NCI-H187 (cell line): Measurements from ENCODE around the gene KRT85.
A peak's percentile ranks its signal among the peaks of the same experiment; 100 is the strongest.

ENCODE experiments used
- DNase-seq, 2 experiments: peaks; one replicate each; lab custom pipeline; 2025; lab: John Stamatoyannopoulos, UW

The KRT85 gene

GRCh38 chr12:52394836-52395405, 27.6 kb upstream of the KRT85 start:
- no peak for DNase-seq

GRCh38 chr12:52392465-52393007, 25.3 kb upstream of the KRT85 start:
- no peak for DNase-seq

- peak in 1 of 2 experiments; percentile 47 for DNase-seq
These were observed 24.3 kb upstream of the KRT85 start for GRCh38 chr12:52391618-52392002.

GRCh38 chr12:52390739-52391617, 23.7 kb upstream of the KRT85 start:
- DNase-seq, result no peak

- no peak for DNase-seq
These were observed 22.3 kb upstream of the KRT85 start for GRCh38 chr12:52389313-52390207.

- DNase-seq, result no peak
These were observed 20.6 kb upstream of the KRT85 start for GRCh38 chr12:52387859-52388258.

- DNase-seq, result no peak
These were observed 18.0 kb upstream of the KRT85 start, which contains the start of gene KRT84 for GRCh38 chr12:52385226-52385702. Gene KRT84, minus strand, starts transcription at chr12:52385652. Its CDS starts 67 bp downstream, at chr12:52385585.

- no peak for DNase-seq
These were observed 16.1 kb upstream of the KRT85 start for GRCh38 chr12:52383331-52383730.

- DNase-seq, result no peak
These were observed 15.6 kb upstream of the KRT85 start for GRCh38 chr12:52382854-52383253.

- no peak for DNase-seq
These were observed 13.9 kb upstream of the KRT85 start for GRCh38 chr12:52381206-52381605.

GRCh38 chr12:52380271-52380694, 13.0 kb upstream of the KRT85 start:
- no peak for DNase-seq

- DNase-seq, result no peak
These were observed 12.3 kb upstream of the KRT85 start for GRCh38 chr12:52379536-52379935.

GRCh38 chr12:52378091-52378490, 10.8 kb upstream of the KRT85 start:
- no peak for DNase-seq

GRCh38 chr12:52377266-52377665, 10.0 kb upstream of the KRT85 start:
- no peak for DNase-seq

- peak; percentile 33 to 47 for DNase-seq
These were observed 5.2 kb upstream of the KRT85 start for GRCh38 chr12:52372216-52373154.

GRCh38 chr12:52371716-52372115, 4.4 kb upstream of the KRT85 start:
- no peak for DNase-seq

- DNase-seq, result no peak
These were observed 3.8 kb upstream of the KRT85 start for GRCh38 chr12:52370926-52371608.

- no peak for DNase-seq
These were observed 2.5 kb upstream of the KRT85 start for GRCh38 chr12:52369809-52370208.

- no peak for DNase-seq
These were observed 1.9 kb upstream of the KRT85 start for GRCh38 chr12:52369211-52369610.

- DNase-seq, result no peak
These were observed 1.2 kb upstream of the KRT85 start for GRCh38 chr12:52368508-52368907.
